HG02885 (cell line): ENCODE data around the gene STPG1.

ENCODE experiments used
- ATAC-seq: cut with Tn5 transposase; IDR thresholded peaks from one replicate; pipeline ENCODE4 v1.9.1; 2021; ENCODE audit warnings: mild to moderate bottlenecking; ENCODE audit not compliant: unreplicated experiment, poor library complexity

The STPG1 gene

DNA sequence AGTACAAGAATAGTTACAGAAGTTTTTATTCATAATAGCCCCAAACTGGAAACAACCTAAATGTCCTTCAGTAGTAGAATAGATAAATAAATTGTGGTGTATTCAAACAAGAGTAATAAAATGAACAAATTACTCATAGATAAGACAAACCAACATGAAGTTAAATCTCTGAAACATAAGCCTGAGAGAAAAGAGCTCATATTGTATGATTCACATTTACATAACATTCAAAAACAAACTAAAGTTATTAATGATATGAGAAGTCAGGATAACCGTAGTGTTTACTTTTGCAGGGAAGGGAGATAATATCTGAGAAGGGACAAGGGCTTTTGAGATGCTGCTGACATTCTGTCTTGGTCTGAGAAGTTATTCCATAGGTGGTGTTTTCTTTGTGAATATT is 13.5 kb downstream of the STPG1 start:
- ATAC-seq = no peak

DNA sequence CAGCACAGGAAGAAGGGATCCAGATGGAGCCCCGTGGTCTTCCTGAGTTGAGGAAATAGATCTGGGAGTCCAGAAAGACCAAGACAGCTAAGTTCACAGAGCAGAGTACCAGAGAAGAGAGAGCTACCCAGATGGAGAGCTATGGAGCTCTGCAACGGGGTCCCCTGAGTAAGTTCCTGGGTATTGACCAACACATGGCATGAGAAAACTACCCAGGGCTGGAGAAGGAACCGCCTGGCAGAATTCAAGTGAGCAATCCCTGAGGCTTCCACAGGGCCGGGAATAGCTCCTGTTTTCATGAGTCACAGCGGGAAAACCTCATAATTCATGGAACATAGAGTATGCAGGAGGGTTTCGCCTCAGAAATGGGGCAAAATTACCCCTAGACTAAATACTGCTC is 19.7 kb downstream of the STPG1 start:
- ATAC-seq = no peak

DNA sequence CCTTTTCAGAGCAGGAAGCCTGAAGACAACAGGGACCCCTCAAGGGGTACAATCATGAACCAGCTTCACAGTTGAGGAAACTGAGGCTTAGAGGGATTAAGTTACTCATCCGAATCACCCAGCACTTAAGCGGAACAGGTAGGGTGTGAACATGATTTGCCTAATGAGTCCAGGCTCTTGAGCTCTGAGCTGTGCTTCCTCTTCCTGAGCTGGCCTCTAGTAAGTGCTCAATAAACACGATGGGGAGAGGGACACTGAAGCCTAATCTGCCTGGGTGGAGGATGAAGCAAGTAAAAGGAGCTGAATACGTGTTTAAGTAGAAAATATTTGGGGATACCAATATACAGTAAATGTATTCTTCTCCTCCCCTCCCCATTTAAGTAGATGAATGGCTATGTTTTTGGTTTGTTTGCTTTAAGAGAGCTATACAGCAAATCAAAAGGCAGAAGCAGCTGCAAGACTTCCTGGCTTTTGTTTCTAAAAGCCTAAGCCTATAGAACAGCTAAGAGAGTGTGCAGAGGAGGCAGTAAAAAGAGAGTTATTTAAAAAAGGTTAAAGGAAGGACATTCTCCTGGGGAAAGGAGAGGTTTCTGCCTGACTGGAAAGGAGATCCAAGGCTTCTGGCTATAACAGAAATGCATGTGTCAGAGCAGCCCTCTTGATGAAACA is 20.5 kb downstream of the STPG1 start:
- no peak for ATAC-seq

DNA sequence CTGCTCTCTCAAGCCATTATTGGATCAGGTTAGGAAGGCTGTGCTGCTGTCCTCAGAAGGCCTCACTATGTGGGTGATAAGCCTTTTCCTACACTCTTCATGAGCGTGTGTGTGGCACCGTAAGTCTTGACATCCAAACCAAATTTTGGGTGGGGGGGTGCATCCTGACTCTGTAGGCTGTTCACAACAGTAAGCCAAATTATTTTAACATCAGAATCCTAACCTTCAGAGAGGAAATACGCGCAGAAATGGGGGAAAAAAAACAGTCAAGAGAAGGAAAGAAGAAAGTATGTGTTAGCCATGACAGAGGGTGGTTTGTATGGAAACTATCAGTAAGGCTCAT is 21.0 kb downstream of the STPG1 start:
- no peak for ATAC-seq

DNA sequence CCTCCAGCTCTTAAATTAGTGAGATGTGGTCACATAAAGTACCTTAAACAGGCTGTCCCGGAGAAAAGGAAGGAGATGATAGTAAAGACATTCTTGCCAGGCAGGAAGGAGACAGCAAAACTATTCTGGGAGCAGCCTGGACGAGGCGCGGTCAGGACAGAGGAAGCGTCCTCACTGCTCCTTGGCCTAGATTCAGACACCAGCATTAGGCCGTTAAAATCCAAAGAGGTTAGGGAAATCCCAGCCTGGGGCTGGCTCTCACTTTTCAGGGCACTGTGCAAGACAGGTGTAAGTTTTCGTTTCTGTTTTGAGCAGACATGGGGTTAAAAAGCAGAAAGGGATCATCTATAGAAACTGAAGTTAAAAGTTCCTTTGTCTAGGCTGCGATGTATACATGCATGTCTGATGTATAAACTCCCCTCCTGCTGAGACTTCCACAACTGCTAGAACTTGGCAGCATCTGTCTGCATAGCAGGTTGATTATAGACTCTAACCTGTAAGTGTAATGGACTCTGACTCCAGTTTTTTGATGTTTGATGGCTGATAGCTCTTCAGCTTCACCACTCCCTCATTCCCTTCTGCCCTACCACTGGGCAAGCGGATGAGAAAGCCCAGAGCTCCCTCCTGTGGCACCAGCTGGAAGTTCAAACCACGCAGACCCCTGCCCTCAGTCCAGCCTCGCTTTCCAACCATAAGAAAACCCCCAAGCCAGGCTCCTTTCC is 21.5 kb downstream of the STPG1 start:
- ATAC-seq = peak; percentile 67

DNA sequence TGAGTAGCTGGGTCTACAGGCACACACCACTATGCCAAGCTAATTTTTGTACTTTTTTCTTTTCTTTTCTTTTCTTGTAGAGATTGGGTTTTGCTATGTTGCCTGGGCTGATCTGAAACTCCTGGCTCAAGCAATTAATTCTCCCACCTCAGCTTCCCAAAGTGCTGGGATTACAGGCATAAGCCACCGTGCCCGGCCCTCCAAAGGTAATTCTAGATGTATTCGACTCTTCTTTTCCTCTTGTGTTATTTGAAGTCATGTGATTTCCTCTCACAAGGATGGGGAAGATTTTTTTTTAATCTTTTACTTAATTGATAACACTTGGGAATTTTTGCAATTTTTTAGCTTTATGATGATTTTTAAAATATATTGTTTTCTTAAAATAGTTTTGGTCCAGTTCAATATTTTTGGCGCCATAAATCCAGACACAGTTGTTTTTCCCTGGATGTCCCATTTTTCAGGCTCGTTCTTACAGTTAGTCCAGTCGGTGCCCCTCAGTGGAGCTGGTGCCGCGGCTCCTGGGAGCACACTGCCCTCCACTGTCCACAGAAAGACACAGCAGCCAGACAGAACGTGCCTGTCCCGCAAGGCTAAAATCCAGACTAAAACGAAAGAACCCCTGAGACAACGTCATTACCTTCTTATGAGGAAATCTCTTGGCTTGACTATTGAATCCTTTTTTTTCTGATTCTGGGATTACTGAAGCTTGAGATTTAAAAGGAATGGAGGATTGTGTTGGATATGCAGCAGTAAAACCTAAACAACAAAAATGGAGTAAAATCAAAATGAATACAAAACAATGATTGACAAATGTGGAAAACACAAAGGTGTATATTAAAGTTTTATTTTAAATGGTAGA is 22.4 kb downstream of the STPG1 start:
- peak; percentile 48 for ATAC-seq

DNA sequence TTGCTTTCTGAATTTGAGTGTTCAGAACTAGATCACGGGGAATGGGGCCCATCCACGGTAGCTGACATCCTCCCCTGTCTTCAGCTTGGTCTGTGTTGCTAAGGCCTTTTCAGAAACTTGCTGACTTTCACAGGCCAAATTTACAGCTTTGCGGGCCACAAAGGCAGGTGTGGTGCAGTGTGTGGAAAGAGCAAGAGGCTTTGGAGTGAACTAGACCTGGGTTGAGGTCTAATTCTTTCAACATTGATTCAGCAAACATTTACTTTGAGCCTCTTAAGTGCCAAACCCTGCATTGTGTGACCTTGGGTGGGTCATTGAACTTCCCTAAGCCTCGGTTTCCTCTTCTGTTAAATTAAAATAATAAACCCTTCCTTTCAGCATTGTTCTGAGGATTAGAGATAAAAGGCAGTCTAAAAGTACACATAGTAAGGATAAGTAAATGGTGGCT is 24.3 kb downstream of the STPG1 start:
- no peak for ATAC-seq

DNA sequence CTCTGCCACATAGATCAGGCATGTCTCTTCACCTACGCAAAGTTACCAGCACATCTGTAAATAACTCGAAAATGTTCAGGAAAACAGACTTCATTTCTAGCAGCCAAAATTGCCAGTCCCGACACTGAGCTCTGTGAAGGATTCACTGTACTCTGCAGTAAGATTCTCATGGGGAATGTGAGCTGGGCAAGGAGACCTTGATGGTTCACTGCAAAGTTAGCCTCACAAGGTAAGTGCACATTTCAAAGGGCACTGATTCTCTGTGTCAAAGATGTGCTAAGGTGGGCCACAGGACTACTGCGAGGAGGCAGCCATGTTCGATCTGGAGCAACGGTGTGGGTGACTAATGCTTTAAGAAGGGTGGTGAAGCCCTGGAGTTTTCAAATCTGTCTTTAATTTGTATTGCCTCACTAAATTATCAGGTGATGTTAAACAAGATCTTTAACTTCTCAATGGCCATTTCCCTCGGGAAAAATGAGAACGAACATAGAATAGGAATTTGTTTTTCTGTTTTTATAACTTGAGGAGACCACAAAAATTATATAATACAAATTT is 25.2 kb downstream of the STPG1 start:
- ATAC-seq = no peak

DNA sequence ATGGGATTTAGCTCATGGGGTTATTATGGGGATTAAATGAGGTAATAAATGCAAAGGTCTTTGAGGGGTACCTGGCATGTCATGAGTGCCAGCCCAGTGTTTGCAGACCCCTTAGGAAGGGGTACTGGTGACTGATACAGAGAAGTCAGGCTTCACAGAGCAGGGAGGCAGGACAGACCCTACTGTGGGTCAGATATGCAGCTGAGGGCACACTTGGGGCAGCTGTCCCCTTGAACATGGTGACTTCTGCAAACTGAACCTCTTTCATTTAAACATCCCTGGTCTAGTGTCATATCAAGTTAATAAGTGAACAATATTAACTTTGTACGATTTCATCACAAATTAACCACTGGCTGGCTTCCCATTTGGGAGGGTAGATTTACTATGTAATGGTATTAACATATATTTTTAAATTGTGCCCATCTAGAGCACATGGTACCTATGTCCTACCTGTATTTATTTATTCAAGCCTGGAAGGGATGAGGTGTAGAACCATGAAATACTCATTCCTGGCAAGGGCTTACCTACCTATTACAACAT is 25.9 kb downstream of the STPG1 start:
- no peak for ATAC-seq

DNA sequence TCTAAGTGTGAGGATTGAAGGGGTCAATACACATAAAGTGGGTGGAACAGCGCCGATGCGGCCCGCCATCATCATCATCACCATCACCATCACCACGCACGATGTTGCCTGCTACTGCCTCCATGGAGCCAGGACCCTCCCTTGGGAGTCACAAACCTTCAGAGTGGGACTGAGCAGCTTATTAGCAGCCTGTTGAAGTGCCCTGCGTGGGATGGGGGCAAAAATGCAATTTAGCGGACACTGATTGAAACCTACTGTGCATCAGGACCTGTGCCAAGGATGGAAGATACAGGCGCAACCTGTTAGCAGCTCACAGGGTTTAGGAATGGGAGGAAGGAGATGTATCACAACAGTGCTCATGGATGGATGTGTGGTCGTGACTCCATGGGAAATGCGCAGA is 26.7 kb downstream of the STPG1 start:
- ATAC-seq = no peak

DNA sequence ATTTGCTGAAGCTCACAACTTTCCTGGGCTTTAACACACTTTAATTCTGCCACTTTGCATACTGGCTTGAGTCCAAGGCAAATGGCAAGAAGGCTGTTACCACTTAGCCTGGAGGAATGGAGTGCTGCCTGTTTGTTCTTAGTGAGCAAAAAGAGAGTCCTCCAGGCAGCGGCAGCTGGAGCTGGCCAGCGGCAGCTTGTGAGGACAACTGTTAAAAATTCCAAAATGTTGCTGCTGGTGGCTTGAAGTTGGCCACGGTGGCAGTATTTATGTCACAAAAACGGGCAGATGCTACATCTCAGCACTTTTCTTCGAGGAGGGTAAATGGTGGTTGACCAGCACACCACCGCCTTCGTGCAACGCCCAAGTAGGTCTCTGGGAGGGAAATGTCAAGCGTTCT is 27.3 kb downstream of the STPG1 start:
- ATAC-seq = no peak

DNA sequence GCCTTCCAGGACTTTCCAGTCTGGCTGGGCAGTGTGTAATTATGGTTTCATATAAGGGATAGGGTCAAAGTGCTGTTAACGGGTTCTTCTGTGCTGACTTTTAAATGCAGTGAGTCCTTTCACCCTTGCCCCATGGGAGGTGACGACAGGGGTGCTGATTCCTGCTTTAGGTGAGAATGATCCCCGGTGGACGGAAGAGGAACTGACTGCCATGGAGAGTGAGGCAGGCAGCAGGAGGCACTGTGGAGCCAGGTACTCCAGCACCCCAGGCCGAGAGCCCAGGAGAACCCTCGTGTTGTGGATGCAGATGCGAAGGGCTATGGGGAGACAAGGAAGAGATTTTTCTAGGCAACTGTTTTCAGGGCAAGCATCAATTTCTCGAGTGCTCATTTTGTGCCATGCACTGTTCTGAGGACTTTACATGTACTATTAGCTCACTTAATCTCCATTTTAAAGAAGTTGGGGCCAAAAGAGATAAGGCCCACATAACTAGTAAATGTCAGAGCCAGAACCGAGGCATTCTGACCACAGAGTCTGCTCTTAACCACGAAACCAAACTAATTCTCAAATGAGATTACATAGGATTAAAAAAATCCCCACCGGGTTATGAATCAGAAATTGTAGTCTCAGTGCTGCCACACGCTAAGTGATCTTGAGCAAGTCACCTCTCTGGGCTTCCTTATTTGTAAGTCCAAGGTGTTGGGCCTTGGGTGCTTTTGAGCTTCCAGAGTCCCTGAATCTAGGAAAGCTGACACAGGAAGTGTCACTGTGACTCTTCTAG is 28.2 kb downstream of the STPG1 start:
- no peak for ATAC-seq

DNA sequence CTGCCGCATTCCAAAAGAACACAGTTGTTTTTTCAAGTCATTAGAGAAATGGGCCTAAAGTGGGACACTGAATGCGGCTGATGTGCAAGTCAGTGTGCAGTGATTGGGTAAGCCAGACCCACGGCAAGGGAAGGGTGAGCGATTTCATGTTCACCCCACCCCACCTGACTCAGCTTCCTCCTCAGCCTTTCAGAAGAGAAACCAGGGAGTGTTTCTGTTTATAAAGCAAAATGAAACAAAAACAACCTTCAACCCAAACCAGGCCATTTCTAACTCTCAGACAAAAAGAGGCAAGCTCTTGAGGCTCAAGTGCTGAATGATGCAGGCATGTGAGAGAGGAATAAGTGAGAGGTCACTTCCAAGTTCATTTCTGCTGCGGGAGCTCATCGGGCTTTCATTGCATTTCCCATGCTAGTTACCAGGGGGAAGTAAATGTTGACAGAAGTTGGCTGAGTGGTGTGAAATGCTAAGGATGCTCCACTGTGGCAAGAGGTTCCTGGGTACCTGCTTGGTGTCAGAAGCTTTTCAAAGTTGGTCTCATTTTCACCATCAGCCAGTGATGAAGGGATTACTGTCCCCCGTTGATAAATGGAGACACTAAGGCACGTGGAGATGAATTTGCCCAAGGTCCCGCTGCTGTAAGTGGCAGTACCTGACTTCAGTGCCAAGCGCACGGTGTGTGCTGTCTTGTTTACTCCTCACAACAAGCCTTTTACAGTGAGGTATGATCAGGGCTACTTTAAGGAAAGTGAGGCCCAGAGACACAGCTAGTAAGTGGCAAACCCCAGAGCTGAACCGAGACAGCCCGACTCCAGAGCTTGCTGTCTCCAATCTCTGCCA is 29.1 kb downstream of the STPG1 start:
- ATAC-seq = peak; percentile 64

DNA sequence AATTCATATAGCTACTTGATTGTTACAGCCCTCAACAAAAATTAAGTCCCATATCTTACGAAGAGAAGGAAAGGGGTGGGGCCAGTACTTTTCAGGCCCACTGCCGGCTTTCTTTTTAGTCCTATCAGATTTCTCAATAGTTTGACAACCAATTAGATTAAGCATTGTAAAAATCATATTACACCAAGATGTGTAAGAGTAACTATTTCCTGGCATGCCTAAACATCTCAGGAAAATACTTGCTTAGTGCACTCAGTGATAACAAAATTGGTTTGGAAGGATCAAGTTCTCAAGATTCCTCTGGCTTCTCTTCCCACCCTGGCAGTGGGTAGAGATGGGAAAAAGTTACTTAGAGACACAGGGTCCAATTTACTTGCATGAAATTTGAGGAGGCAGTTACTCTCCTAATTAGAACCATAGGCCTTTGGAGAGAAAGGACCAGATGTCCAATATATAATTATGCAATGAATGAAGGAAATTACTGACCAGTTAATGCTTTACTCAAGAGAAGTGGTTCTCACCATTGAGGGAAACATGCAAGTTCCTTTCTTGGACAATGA is 30.1 kb downstream of the STPG1 start:
- ATAC-seq = no peak

DNA sequence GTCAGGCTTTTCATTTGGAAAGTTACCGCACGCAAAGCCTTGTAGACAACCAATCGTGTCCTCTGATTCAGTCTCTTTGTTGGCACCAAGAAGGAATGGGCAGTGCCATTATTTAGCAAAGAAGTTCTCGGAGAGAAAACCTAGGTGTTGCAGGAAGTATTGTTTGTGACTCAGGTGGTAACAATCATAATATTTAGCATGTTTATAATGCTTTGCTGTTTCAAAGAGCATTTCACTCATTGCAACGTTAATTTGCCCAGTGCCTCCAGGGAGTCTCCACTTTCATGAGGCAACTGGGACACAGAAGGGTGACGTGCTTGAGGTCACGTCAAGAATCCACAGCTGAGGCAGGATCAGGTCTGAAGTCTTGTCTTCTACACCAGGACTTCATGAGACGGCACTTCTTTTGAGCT is 31.4 kb downstream of the STPG1 start:
- ATAC-seq = no peak

DNA sequence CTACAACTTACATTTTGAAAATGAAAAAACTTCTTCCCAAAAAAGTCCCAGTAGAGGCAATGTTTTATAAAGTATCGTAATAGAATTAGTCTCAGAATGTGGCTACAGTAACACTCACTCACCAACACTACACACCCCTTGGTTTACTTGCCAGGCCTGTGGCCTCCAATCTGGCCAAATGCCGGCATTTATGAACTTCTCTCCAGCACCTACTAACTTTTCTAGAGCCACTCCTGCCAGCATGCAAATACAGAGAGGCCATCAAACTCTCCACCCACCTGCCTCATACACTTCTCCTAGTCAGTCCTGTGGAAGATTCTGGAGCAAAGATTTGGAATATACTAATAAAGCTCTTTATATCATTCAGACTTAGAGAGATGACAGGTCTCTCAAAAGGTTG is 32.3 kb downstream of the STPG1 start:
- ATAC-seq = no peak

DNA sequence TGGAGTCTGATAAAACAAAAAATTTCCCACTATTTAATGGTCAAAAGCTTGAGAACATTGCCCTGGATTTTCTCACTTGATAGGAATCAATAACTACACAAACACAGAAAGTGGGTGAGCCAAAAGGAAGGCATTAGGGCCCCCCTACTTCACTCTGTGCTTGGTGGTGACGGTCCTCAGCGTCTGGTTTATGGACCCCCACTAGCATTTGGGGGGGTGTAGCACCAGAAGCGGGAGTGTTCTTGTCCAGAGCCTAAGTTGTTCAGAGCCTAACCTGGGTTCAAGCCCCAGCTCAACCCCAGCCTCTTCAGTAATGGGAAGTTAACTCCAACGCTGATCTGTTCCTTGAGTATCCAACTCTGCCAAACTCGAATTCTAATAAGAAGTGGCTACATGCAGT is 33.1 kb downstream of the STPG1 start:
- ATAC-seq = no peak

DNA sequence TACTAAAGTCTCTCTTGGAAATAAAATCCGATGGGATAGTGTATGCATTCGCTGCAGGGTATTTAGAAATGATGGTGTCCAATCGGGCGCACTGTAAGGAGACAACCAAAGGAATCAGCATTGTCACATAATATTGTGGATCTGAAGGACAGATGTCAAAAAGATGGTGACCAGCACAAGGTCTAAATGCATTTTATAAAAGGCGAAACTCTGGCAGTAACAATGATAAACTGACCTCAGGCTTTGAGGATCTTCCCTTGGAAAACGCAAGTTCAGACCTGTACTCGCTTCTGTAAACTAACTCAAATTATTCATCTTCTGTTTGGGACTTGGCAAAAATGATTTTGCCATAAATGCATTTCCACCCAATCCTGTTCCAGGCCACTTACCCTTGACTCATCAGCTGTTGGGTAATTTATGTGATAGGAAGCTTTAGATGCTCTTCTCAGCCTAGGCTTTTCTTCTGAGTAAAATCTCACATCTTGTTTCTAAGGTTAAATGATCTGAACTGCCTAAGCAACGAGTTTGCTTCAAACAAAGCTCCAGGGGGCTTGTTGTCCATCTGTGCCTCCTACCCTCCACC is 33.8 kb downstream of the STPG1 start:
- ATAC-seq = no peak
